Effector memory CD4-positive, alpha-beta T cell (primary cell): ENCODE results near the gene GNG7.

ENCODE experiments used
- DNase-seq, 3 donors: peaks; one replicate each; pipeline ENCODE4 v3.0.0-alpha.2; 2020
- H3K27ac ChIP-seq: 2 replicates; pipeline ENCODE4 v1.7.0; 2013; ENCODE audit warnings: mild to moderate bottlenecking, low read length, moderate library complexity; ENCODE audit not compliant: insufficient read depth, poor library complexity, severe bottlenecking
- H3K27me3 ChIP-seq: replicated peaks from 2 replicates; pipeline ENCODE4 v1.7.0; 2013; ENCODE audit warnings: mild to moderate bottlenecking, low read length; ENCODE audit not compliant: insufficient read depth, control insufficient read depth, poor library complexity, severe bottlenecking
- H3K36me3 ChIP-seq: 2 replicates; pipeline ENCODE4 v1.7.0; 2013; ENCODE audit warnings: mild to moderate bottlenecking, low read length, moderate library complexity; ENCODE audit not compliant: control insufficient read depth, insufficient read depth
- H3K4me1 ChIP-seq: 2 replicates; pipeline ENCODE4 v1.7.0; 2013; ENCODE audit warnings: low read length, mild to moderate bottlenecking; ENCODE audit not compliant: control insufficient read depth, insufficient read depth, poor library complexity, severe bottlenecking
- H3K4me3 ChIP-seq: 2 replicates; pipeline ENCODE4 v1.7.0; 2013; ENCODE audit warnings: low read length, low read depth, mild to moderate bottlenecking; ENCODE audit not compliant: insufficient read depth, poor library complexity, severe bottlenecking
- H3K9me3 ChIP-seq: 2 replicates; pipeline ENCODE4 v1.7.0; 2013; ENCODE audit warnings: mild to moderate bottlenecking, low read length, moderate library complexity; ENCODE audit not compliant: control insufficient read depth
- total RNA-seq, 3 donors: gene quantifications; one replicate each; lab custom pipeline; 2026; lab: John Stamatoyannopoulos, UW

GNG7 gene
- total RNA-seq = 2.0 to 2.9 (median 2.9) reads per million in 3 donors

- H3K9me3 ChIP-seq = no peaks in the 10 kb centered on the region
- H3K27ac ChIP-seq = peak within 1 kb of the TSS; percentile 18
- peaks cover 9% of the 10 kb centered on the region for H3K4me1 ChIP-seq
- H3K27me3 ChIP-seq = no peaks in the 10 kb centered on the region
- no peaks in the 10 kb centered on the region for H3K36me3 ChIP-seq
- peak; percentile 90 to 91 (median 91) for DNase-seq
- H3K4me3 ChIP-seq = peak within 1 kb of the TSS; percentile 51
These were observed at the start of gene GNG7 for GRCh38 chr19:2702170-2703076. TSS of gene GNG7 (minus strand) at chr19:2702694. CDS start at chr19:2520688, 182,006 bp downstream.

- Histone ChIP-seq H3K4me3 (no peak overlapping the region), H3K36me3 (peaks cover 20% of the 10 kb centered on the region), H3K27me3 (no peaks in the 10 kb centered on the region), H3K4me1 (peaks cover 2% of the 10 kb centered on the region), H3K27ac (no peak overlapping the region), H3K9me3 (no peaks in the 10 kb centered on the region)
- DNase-seq = no peak
These were observed 48.9 kb upstream of the GNG7 start for GRCh38 chr19:2751438-2751830.

DNA sequence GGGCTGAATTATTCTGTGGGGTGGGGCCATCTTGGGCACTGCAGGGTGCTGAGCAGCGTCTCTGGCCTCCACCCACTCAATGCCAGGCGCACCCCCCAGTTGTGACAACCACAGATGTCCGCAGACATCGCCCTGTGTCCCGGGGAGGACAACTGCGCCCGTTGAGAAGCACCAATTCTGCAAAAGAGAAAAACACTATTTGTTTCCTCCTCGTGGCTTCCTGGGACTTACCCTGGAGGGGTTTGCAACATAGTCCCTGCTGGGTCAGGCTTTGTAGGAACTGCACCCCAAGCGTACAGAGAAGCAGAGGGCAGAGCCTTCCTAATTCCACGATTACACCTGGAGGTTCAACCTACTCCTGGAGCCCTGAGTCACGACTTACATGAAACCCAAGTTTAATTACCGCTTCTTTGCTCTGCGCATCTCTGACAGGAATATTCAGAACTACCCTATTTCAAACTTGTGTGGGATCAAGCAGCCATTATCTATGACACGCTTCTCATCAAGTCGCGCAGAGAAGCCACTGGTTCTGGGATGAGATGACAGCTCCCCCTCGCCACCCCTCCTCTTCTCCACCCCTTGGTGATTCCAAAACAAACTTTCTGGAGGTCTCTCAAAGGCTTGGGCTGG, 48.4 kb upstream of the GNG7 start:
- Histone ChIP-seq H3K27ac (no peak overlapping the region), H3K4me1 (peaks cover 2% of the 10 kb centered on the region), H3K4me3 (no peak overlapping the region), H3K9me3 (no peaks in the 10 kb centered on the region), H3K27me3 (no peaks in the 10 kb centered on the region), H3K36me3 (peaks cover 17% of the 10 kb centered on the region)
- no peak for DNase-seq

DNA sequence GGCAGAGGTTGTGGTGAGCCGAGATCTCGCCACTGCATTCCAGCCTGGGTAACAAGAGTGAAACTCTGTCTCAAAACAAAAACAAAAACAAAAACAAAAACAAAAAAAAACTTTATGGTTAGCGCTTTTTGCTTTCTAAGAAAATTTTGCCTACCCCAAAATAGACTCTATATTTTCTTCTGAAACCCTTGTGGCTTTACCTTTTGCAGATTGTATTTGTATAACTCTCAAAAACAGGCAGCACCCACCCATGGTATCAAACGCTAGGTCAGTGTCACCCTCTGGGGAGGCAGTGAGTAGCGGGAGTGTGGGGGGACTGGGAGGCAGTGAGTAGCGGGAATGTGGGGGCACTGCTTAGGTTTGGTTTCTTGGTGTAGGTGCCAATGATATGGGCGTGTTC, 44.9 kb upstream of the GNG7 start:
- H3K4me1 ChIP-seq = peaks cover 2% of the 10 kb centered on the region
- no peaks in the 10 kb centered on the region for H3K9me3 ChIP-seq
- no peaks in the 10 kb centered on the region for H3K27me3 ChIP-seq
- no peaks in the 10 kb centered on the region for H3K36me3 ChIP-seq
- H3K27ac ChIP-seq = no peak overlapping the region
- H3K4me3 ChIP-seq = no peak overlapping the region
- no peak for DNase-seq

- Histone ChIP-seq H3K27ac (no peak overlapping the region), H3K9me3 (no peaks in the 10 kb centered on the region), H3K27me3 (no peaks in the 10 kb centered on the region), H3K4me3 (no peak overlapping the region), H3K36me3 (no peaks in the 10 kb centered on the region), H3K4me1 (peaks cover 6% of the 10 kb centered on the region)
- DNase-seq = no peak
These were observed 41.6 kb upstream of the GNG7 start for GRCh38 chr19:2744113-2744512.

- Histone ChIP-seq H3K27me3 (no peaks in the 10 kb centered on the region), H3K36me3 (no peaks in the 10 kb centered on the region), H3K9me3 (no peaks in the 10 kb centered on the region), H3K4me1 (peaks cover 6% of the 10 kb centered on the region), H3K27ac (no peak overlapping the region), H3K4me3 (no peak overlapping the region)
- DNase-seq = no peak
These were observed 40.6 kb upstream of the GNG7 start for GRCh38 chr19:2743099-2743498.

- peaks cover 13% of the 10 kb centered on the region for H3K36me3 ChIP-seq
- no peaks in the 10 kb centered on the region for H3K9me3 ChIP-seq
- DNase-seq = no peak
- peaks cover 6% of the 10 kb centered on the region for H3K4me1 ChIP-seq
- H3K4me3 ChIP-seq = no peak overlapping the region
- no peaks in the 10 kb centered on the region for H3K27me3 ChIP-seq
- H3K27ac ChIP-seq = no peak overlapping the region
These were observed 37.8 kb upstream of the GNG7 start for GRCh38 chr19:2740314-2740656.

DNA sequence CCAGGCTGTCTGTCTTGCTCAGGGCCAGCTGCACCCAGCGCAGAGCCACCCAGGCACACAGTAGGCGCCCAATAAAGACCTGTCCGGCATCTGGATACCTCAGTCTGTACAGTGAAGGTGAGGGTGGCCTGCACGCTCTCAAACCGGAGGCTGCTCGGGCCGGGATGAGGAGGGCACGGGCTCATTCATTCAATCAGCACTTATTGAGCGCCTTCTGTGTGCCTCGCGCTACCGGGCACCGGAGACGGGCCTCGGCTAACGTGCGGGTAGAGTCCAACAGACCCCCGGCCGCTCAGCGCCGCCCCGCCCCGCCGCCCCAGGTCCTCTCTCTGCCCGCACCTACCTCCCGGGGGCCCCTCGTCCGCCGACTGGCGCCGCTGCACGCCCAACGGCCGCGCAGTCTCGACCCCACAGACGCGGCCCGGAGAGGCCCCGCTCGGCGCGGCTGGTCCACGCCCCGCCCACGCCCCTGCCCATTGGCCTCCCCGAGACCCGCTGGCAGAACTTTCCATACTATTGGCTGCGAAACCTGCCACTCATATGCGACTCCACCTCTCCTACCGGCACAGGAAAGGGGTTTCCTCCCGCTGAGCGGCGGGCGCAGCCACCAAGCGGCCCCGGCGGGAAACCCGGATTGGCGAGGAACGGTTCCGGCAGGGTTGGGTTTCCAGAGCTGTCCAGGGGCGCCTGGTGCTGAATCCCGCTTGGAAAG, 37.3 kb upstream of the GNG7 start, which contains the start of gene SLC39A3:
SLC39A3 (minus strand) TSS at position 416 of the 712 bp plus-strand sequence. CDS start 2,760 bp downstream, outside the sequence.
- H3K36me3 ChIP-seq = peaks cover 19% of the 10 kb centered on the region
- H3K9me3 ChIP-seq = no peaks in the 10 kb centered on the region
- peak within 1 kb of the TSS; percentile 64 for H3K27ac ChIP-seq
- peak within 1 kb of the TSS; percentile 95 for H3K4me3 ChIP-seq
- no peaks in the 10 kb centered on the region for H3K27me3 ChIP-seq
- H3K4me1 ChIP-seq = peaks cover 6% of the 10 kb centered on the region
- peak; percentile 94 to 99 (median 98) for DNase-seq

DNA sequence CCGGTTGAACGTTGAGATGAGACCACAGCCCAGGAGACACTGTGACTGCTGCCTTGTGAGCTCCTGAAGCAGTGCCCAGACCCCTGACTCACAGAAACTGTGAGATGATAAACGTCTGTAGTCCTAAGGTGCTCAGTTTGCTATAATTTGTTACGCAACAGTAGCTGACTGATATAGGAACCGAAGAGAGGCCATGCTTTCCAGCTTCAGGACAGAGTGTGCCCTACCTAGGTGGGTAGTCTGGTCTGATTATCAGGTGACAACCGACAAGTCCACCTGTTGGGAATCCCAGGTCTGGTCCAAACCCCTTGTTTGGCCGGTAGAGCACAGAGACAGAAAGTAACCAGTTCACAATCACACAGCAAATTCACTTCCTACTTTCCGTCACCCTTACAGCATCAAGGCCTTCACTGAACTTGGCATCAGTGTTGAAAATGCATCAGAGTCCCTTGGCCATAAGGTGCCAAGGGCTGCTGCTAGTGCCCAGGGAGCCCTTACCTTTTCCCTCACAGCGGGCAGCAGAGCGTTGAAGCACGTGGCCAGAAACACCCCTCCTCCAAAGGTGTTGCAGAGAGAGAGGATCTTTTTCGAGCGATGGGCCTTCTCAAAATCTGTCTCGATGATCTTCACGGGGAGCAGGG, 34.2 kb upstream of the GNG7 start:
- peaks cover 6% of the 10 kb centered on the region for H3K4me1 ChIP-seq
- no peaks in the 10 kb centered on the region for H3K27me3 ChIP-seq
- no peaks in the 10 kb centered on the region for H3K9me3 ChIP-seq
- no peak for DNase-seq
- no peak overlapping the region for H3K27ac ChIP-seq
- H3K4me3 ChIP-seq = no peak overlapping the region
- H3K36me3 ChIP-seq = peaks cover 20% of the 10 kb centered on the region
